Gastroesophageal sphincter (tissue), 3 donors: Measurements from ENCODE around the gene RTKN2.

Source experiments
- EP300 ChIP-seq: sonication (generic); formaldehyde crosslinking; IDR thresholded peaks from one replicate; pipeline ENCODE4 v1.6.1; 2017; ENCODE audit warnings: antibody characterized with exemption, mild to moderate bottlenecking
- POLR2A ChIP-seq, 2 donors: fragments of 450-650 bp; IDR thresholded peaks; one replicate each; pipeline ENCODE4 v1.6.1; 2017; ENCODE audit warnings: antibody characterized with exemption in 2 of 2, mild to moderate bottlenecking in 2 of 2, moderate library complexity in 1 of 2
- TF ChIP-seq, protein P1 (sequence below), 4 experiments: fragments of 200-600 bp in 2 of 4; fragments of 450-650 bp in 2 of 4; sonication (generic) in 1 of 4; IDR thresholded peaks; one replicate each; pipeline ENCODE4 v1.5.1; 2017 to 2019; ENCODE audit warnings: antibody characterized with exemption in 4 of 4, mild to moderate bottlenecking in 2 of 4, moderate library complexity in 2 of 4

DNA sequence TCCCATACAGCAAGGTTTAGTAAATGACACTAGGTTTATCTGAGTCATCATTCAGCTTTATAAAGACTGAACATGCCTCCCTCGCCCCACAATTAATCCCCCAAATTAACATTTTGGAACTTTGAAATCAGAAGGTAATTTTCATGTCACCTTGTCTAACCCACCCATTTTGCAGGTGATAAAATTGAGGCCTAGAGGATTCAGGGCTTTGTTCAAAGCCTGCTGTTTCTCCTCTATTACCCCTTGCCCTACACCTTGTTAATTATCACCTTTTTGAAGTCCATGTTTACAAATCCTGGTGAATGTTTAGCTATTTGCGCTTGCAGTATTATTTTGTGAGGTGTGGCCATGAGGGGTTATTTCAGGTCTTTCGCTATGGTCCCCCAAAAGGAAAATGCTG, 120.5 kb downstream of the RTKN2 start:
- TF ChIP-seq, protein P1, sequence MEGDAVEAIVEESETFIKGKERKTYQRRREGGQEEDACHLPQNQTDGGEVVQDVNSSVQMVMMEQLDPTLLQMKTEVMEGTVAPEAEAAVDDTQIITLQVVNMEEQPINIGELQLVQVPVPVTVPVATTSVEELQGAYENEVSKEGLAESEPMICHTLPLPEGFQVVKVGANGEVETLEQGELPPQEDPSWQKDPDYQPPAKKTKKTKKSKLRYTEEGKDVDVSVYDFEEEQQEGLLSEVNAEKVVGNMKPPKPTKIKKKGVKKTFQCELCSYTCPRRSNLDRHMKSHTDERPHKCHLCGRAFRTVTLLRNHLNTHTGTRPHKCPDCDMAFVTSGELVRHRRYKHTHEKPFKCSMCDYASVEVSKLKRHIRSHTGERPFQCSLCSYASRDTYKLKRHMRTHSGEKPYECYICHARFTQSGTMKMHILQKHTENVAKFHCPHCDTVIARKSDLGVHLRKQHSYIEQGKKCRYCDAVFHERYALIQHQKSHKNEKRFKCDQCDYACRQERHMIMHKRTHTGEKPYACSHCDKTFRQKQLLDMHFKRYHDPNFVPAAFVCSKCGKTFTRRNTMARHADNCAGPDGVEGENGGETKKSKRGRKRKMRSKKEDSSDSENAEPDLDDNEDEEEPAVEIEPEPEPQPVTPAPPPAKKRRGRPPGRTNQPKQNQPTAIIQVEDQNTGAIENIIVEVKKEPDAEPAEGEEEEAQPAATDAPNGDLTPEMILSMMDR (IDR thresholded peaks at IDR 0.05) = no peak
- TF ChIP-seq EP300 (no peak), POLR2A (IDR thresholded peaks at IDR 0.05) (no peak)
